Common myeloid progenitor, CD34-positive (primary cell): ENCODE results near the gene CAPN5.

Source experiments
- CTCF ChIA-PET: fragments of 350-600 bp; sonication (Branson Sonifier 250); formaldehyde crosslinking; loops from one replicate; lab custom pipeline; 2021; ENCODE audit warnings: antibody characterized with exemption; lab: Charles Lee
- POLR2A ChIA-PET: fragments of 350-600 bp; sonication (Branson Sonifier 250); formaldehyde crosslinking; loops from one replicate; lab custom pipeline; 2021; ENCODE audit warnings: antibody characterized with exemption; lab: Charles Lee
- DNase-seq, 3 donors: peaks; one replicate each; pipeline versions ENCODE4 v3.0.0 to v3.0.0-alpha.2; 2013
- H3K27ac ChIP-seq, 2 experiments: 1 replicate in 1 of 2; 2 replicates in 1 of 2; pipeline ENCODE4 v1.7.0; 2013; ENCODE audit warnings: inconsistent platforms in 2 of 2, low read length in 2 of 2, mild to moderate bottlenecking in 2 of 2, low read depth in 1 of 2, moderate library complexity in 1 of 2; ENCODE audit not compliant: severe bottlenecking in 2 of 2, insufficient read depth in 1 of 2, poor library complexity in 1 of 2
- H3K27me3 ChIP-seq, 5 experiments: replicated peaks in 2 of 5; 1 replicate in 3 of 5; 2 replicates in 2 of 5; pipeline versions ENCODE4 v1.6.1 to v1.7.0; 2013; ENCODE audit warnings: low read length in 4 of 5, mild to moderate bottlenecking in 2 of 5, moderate library complexity in 2 of 5, inconsistent platforms in 1 of 5; ENCODE audit not compliant: insufficient read depth in 5 of 5, control insufficient read depth in 4 of 5
- H3K36me3 ChIP-seq, 4 experiments: 1 replicate in 2 of 4; 2 replicates in 2 of 4; pipeline versions ENCODE4 v1.6.1 to v1.7.0; 2013; ENCODE audit warnings: low read length in 3 of 4, control low read depth in 1 of 4, mild to moderate bottlenecking in 1 of 4; ENCODE audit not compliant: control insufficient read depth in 4 of 4, insufficient read depth in 4 of 4
- H3K4me1 ChIP-seq, 4 experiments: 1 replicate in 3 of 4; 2 replicates in 1 of 4; pipeline versions ENCODE4 v1.6.1 to v1.7.1; 2013; ENCODE audit warnings: low read length in 3 of 4, mild to moderate bottlenecking in 3 of 4, control low read depth in 1 of 4, inconsistent platforms in 1 of 4, moderate library complexity in 1 of 4; ENCODE audit not compliant: control insufficient read depth in 4 of 4, insufficient read depth in 4 of 4; ENCODE audit errors: control extremely low read depth in 1 of 4
- H3K4me3 ChIP-seq, 7 experiments: 1 replicate in 4 of 7; 2 replicates in 3 of 7; pipeline versions ENCODE4 v1.5.1 to v1.7.0; 2013; ENCODE audit warnings: mild to moderate bottlenecking in 7 of 7, low read length in 6 of 7, moderate library complexity in 6 of 7, inconsistent platforms in 2 of 7, low read depth in 2 of 7, control low read depth in 1 of 7; ENCODE audit not compliant: insufficient read depth in 4 of 7, control insufficient read depth in 1 of 7; ENCODE audit errors: extremely low read depth in 1 of 7
- H3K9me3 ChIP-seq, 5 experiments: 1 replicate in 4 of 5; 2 replicates in 1 of 5; pipeline versions ENCODE4 v1.6.1 to v1.7.1; 2013; ENCODE audit warnings: low read length in 4 of 5, mild to moderate bottlenecking in 2 of 5, inconsistent platforms in 1 of 5, low read depth in 1 of 5, moderate library complexity in 1 of 5; ENCODE audit not compliant: control insufficient read depth in 4 of 5, insufficient read depth in 2 of 5; ENCODE audit errors: control extremely low read depth in 1 of 5
- whole genome bisulfite sequencing: methylation state at CpG from one replicate; pipeline ENCODE4 v1.1.5; 2013; ENCODE audit not compliant: insufficient coverage; 5-methylcytosine and 5-hydroxymethylcytosine counted together

The CAPN5 gene

DNA sequence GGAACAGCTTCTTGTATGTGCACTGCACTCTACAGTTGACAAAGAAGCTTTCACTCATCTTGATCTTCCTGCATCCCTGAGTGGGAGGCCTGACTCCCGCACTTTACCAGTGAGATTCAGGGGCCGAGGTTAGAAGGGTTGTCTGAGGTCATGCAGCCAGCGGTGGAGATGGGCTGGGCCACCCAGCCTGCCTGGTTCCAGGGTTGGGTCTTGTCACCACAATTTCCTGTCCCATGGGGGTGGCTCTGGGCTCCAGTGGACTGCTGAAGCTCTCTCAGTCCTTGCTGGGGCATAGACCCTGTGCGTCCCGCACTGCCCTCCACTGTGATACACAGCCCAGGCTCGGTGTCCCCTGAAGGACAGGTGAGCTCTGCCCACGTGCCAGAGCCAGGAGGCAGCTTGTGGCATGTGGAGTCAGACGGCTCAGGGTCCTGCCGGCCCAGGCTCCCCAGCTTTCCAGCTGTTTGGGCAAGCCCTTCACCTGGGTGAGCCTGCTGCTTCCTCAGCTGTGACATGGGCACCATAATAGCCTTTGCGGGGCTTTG is 54.4 kb downstream of the CAPN5 start:
- Histone ChIP-seq H3K9me3 (no peaks in the 10 kb centered on the region), H3K4me3 (no peak overlapping the region), H3K27me3 (no peaks in the 10 kb centered on the region), H3K36me3 (no peaks in the 10 kb centered on the region), H3K4me1 (peaks cover 0 to 16% (median 10%) of the 10 kb centered on the region in 4 experiments), H3K27ac (no peak overlapping the region)
- ChIA-PET CTCF (interaction anchor here (0.7 to 3.1 kb wide), 11 partner anchors 8 to 435 kb away, joined by 3 to 28 read pairs (median 4); no protein-coding TSS in a partner anchor), POLR2A (no interaction called here)
- WGBS: 85% methylated on average over 10 of the region's 10 CpGs
- DNase-seq: peak in 2 of 3 donors; percentile 27 to 43

DNA sequence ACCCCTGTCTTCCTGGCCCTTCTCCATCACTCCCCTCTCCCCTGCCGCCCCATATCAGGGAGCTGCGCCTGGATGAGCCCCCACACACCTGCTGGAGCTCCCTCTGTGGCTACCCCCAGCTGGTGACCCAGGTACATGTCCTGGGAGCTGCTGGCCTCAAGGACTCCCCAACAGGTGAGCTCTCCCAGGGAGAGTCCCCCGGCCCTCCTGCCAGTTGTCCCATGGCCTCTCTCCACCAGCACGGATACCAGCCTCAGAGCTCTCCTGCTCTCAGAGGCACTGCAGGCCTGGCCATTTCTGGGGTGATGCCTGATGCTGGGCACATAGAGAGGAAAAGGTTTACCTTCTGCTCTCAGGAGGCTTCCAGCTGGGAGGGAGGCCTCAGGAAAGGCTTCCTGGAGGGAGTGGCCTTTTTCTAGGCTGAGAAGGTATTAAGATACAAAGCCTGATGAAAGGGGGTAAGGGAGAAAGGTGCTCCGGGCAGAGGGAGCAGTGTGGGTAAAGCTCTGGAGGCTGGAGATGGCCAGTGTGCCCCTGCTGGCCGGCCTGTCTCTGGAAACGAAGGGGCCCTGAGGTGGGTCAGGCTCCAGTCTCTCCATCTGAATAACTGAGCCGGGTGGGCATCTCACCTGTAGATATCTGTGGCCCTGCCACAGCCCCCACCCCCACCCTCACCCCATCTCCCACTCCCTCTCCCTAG is 55.3 kb downstream of the CAPN5 start:
- H3K36me3 ChIP-seq: no peaks in the 10 kb centered on the region
- POLR2A ChIA-PET: no interaction called here
- CTCF ChIA-PET: interaction anchor here (0.7 to 3.1 kb wide), 14 partner anchors 9 to 435 kb away, joined by 3 to 28 read pairs (median 4); no protein-coding TSS in a partner anchor

GRCh38 chr11:77122576-77123212 is 55.9 kb downstream of the CAPN5 start:
- no peak overlapping the region for H3K4me3 ChIP-seq
- WGBS: 95% methylated on average over 5 of the region's 7 CpGs
- ChIA-PET CTCF (interaction anchor here (0.7 to 3.1 kb wide), 7 partner anchors 10 to 76 kb away, joined by 3 to 28 read pairs (median 4); no protein-coding TSS in a partner anchor), POLR2A (no interaction called here)
- no peak overlapping the region for H3K27ac ChIP-seq
- peaks cover 0 to 1% (median 0%) of the 10 kb centered on the region in 5 experiments for H3K27me3 ChIP-seq
- no peaks in the 10 kb centered on the region for H3K36me3 ChIP-seq
- H3K4me1 ChIP-seq: peaks cover 0 to 25% (median 19%) of the 10 kb centered on the region in 4 experiments
- DNase-seq: no peak
- H3K9me3 ChIP-seq: no peaks in the 10 kb centered on the region

More for the DNA sequence above, 55.3 kb downstream of the CAPN5 start:
- Histone ChIP-seq H3K27me3 (no peaks in the 10 kb centered on the region), H3K9me3 (no peaks in the 10 kb centered on the region), H3K27ac (no peak overlapping the region), H3K4me1 (peaks cover 0 to 19% (median 12%) of the 10 kb centered on the region in 4 experiments), H3K4me3 (no peak overlapping the region)
- no peak for DNase-seq
- WGBS: 96% methylated on average over 6 of the region's 8 CpGs

- 95% methylated on average over 8 of the region's 8 CpGs for WGBS
- CTCF ChIA-PET: interaction anchor here (1.5 to 3.1 kb wide), 2 partner anchors 59 to 64 kb away, joined by 5 to 28 read pairs; no protein-coding TSS in a partner anchor
Observed at GRCh38 chr11:77123591-77123990, 56.8 kb downstream of the CAPN5 start.

GRCh38 chr11:77124041-77124440 is 57.3 kb downstream of the CAPN5 start:
- Histone ChIP-seq H3K9me3 (no peaks in the 10 kb centered on the region), H3K27ac (no peak overlapping the region), H3K4me3 (no peak overlapping the region), H3K27me3 (peaks cover 0 to 8% (median 4%) of the 10 kb centered on the region in 5 experiments), H3K36me3 (no peaks in the 10 kb centered on the region), H3K4me1 (peaks cover 0 to 34% (median 26%) of the 10 kb centered on the region in 4 experiments)
- ChIA-PET POLR2A (no interaction called here), CTCF (interaction anchor here (0.8 kb wide), 1 partner anchor 65 kb away, joined by 3 read pairs; no protein-coding TSS in a partner anchor)
- no peak for DNase-seq
- 99% methylated on average over 7 of the region's 8 CpGs for WGBS

More at GRCh38 chr11:77123591-77123990, 56.8 kb downstream of the CAPN5 start:
- H3K36me3 ChIP-seq: no peaks in the 10 kb centered on the region
- DNase-seq: no peak
- POLR2A ChIA-PET: no interaction called here
- peaks cover 0 to 8% (median 2%) of the 10 kb centered on the region in 5 experiments for H3K27me3 ChIP-seq
- peaks cover 0 to 34% (median 26%) of the 10 kb centered on the region in 4 experiments for H3K4me1 ChIP-seq
- no peak overlapping the region for H3K27ac ChIP-seq
- H3K4me3 ChIP-seq: no peak overlapping the region
- no peaks in the 10 kb centered on the region for H3K9me3 ChIP-seq

GRCh38 chr11:77124488-77124887 is 57.7 kb downstream of the CAPN5 start:
- Histone ChIP-seq H3K9me3 (no peaks in the 10 kb centered on the region), H3K4me3 (no peak overlapping the region), H3K36me3 (no peaks in the 10 kb centered on the region), H3K27ac (no peak overlapping the region), H3K4me1 (peaks cover 0 to 34% (median 26%) of the 10 kb centered on the region in 4 experiments), H3K27me3 (peaks cover 0 to 8% (median 4%) of the 10 kb centered on the region in 5 experiments)
- WGBS: 100% methylated on average over 3 of the region's 6 CpGs
- ChIA-PET POLR2A (no interaction called here), CTCF (interaction anchor here (0.8 kb wide), 1 partner anchor 64 kb away, joined by 3 read pairs; no protein-coding TSS in a partner anchor)
- DNase-seq: no peak
